ENCODE data around the gene PIGK. TPM values are rescaled to one million over a fixed set of nuclear protein-coding genes. Genes with fewer than 3 reads are reported as not detected.

Gene PIGK
- total and polyA plus RNA-seq, 2 of the 4 experiments (the other 2 are of a cell fraction), result 15.6 to 21.2 TPM

GRCh38 chr1:77084457-77084856 lies 134.8 kb downstream of the PIGK start:
- in situ Hi-C loops (cut with MboI; ENCODE audit: low sequenced_read_pairs), result no loop called here
- POLR2A ChIA-PET (ENCODE audit: unreplicated experiment), result no interaction called here

More at GRCh38 chr1:77084457-77084856, 134.8 kb downstream of the PIGK start:
- CTCF ChIA-PET, result no interaction called here
- H4K5ac ChIP-seq (ENCODE audit: low read depth, low read length), result no peak overlapping the region
- BruUV-seq (replicated peaks), result no TSS peak
- 60% methylated on average over 2 of the region's 2 CpGs; no CpG with 5 or more reads in 1 of the 2 experiments for WGBS, 2 experiments (ENCODE audit: extremely low coverage in 2 of 2, insufficient read length in 1 of 2)
- H2AFZ ChIP-seq (replicated peaks; ENCODE audit: low read length, poor library complexity), result no peak overlapping the region
- H3K9me3 ChIP-seq (ENCODE audit: control insufficient read depth, insufficient read depth, low read length), result no peaks in the 10 kb centered on the region
- TF ChIP-seq RAD21 (IDR thresholded peaks at IDR 0.05; ENCODE audit: low read length) (no peak), RFX5 (IDR thresholded peaks at IDR 0.05; ENCODE audit: low read depth, low read length) (no peak), POLR2A (IDR thresholded peaks at IDR 0.05; ENCODE audit: low read depth, low read length) (no peak), NFE2L2 (IDR thresholded peaks at IDR 0.05; ENCODE audit: low read depth, low read length) (no peak), FOS (IDR thresholded peaks at IDR 0.05; ENCODE audit: low read depth, low read length) (no peak), MXI1 (IDR thresholded peaks at IDR 0.05; ENCODE audit: borderline replicate concordance, low read depth, low read length) (no peak), SMC3 (IDR thresholded peaks at IDR 0.05; ENCODE audit: low read depth, low read length) (no peak), RCOR1 (IDR thresholded peaks at IDR 0.05; ENCODE audit: insufficient replicate concordance, low read length) (no peak), CEBPB (IDR thresholded peaks at IDR 0.05; ENCODE audit: low read depth, low read length) (no peak), MAZ (IDR thresholded peaks at IDR 0.05; ENCODE audit: borderline replicate concordance, low read depth, low read length) (no peak), BHLHE40 (IDR thresholded peaks at IDR 0.05; ENCODE audit: low read depth, low read length) (no peak), MAFK (IDR thresholded peaks at IDR 0.05; ENCODE audit: low read depth, low read length) (no peak), CHD1 (IDR thresholded peaks at IDR 0.05; ENCODE audit: low read depth, low read length) (no peak)
- TF ChIP-seq, protein P1, sequence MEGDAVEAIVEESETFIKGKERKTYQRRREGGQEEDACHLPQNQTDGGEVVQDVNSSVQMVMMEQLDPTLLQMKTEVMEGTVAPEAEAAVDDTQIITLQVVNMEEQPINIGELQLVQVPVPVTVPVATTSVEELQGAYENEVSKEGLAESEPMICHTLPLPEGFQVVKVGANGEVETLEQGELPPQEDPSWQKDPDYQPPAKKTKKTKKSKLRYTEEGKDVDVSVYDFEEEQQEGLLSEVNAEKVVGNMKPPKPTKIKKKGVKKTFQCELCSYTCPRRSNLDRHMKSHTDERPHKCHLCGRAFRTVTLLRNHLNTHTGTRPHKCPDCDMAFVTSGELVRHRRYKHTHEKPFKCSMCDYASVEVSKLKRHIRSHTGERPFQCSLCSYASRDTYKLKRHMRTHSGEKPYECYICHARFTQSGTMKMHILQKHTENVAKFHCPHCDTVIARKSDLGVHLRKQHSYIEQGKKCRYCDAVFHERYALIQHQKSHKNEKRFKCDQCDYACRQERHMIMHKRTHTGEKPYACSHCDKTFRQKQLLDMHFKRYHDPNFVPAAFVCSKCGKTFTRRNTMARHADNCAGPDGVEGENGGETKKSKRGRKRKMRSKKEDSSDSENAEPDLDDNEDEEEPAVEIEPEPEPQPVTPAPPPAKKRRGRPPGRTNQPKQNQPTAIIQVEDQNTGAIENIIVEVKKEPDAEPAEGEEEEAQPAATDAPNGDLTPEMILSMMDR (conservative IDR thresholded peaks at IDR 0.05; ENCODE audit: low read depth, low read length), result no peak
- TF ChIP-seq, protein P2, sequence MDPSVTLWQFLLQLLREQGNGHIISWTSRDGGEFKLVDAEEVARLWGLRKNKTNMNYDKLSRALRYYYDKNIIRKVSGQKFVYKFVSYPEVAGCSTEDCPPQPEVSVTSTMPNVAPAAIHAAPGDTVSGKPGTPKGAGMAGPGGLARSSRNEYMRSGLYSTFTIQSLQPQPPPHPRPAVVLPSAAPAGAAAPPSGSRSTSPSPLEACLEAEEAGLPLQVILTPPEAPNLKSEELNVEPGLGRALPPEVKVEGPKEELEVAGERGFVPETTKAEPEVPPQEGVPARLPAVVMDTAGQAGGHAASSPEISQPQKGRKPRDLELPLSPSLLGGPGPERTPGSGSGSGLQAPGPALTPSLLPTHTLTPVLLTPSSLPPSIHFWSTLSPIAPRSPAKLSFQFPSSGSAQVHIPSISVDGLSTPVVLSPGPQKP (IDR thresholded peaks at IDR 0.05; ENCODE audit: borderline replicate concordance, low read depth, low read length), result no peak
- TF ChIP-seq, protein P3, sequence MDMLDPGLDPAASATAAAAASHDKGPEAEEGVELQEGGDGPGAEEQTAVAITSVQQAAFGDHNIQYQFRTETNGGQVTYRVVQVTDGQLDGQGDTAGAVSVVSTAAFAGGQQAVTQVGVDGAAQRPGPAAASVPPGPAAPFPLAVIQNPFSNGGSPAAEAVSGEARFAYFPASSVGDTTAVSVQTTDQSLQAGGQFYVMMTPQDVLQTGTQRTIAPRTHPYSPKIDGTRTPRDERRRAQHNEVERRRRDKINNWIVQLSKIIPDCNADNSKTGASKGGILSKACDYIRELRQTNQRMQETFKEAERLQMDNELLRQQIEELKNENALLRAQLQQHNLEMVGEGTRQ (IDR thresholded peaks at IDR 0.05; ENCODE audit: low read depth, low read length), result no peak
- no peak overlapping the region for H2AK5ac ChIP-seq (ENCODE audit: low read depth, low read length)
- no peak overlapping the region for H3K9ac ChIP-seq (ENCODE audit: low read depth, low read length)
- H3K56ac ChIP-seq (ENCODE audit: extremely low read depth, insufficient read depth, low read length), result no peak overlapping the region
- no peak overlapping the region for H4K8ac ChIP-seq (ENCODE audit: low read depth in 2 of 2, low read length in 2 of 2)
- H3K79me1 ChIP-seq (ENCODE audit: low read depth in 1 of 2, low read length in 2 of 2), result no peaks in the 10 kb centered on the region
- no peak overlapping the region for H3K4ac ChIP-seq (ENCODE audit: low read depth, low read length)
- no peak overlapping the region for H3K4me3 ChIP-seq (ENCODE audit: insufficient read depth, low read depth, low read length)
- DNase-seq (no peak), ATAC-seq (ENCODE audit: low read depth) (no peak)
- H3K9me1 ChIP-seq (ENCODE audit: insufficient read depth, low read length), result no peaks in the 10 kb centered on the region; the same call in 1 of the 2 replicates
- no peaks in the 10 kb centered on the region for H4K20me1 ChIP-seq (ENCODE audit: insufficient read depth, low read length)
- H3K36me3 ChIP-seq (ENCODE audit: control insufficient read depth, insufficient read depth, low read length), result no peaks in the 10 kb centered on the region
- no peak overlapping the region for H3K27ac ChIP-seq (ENCODE audit: insufficient read depth, low read length)
- no peak overlapping the region for H2BK120ac ChIP-seq (ENCODE audit: low read depth, low read length)
- H2BK20ac ChIP-seq (ENCODE audit: low read depth, low read length), result no peak overlapping the region
- intact Hi-C loops (cut with micrococcal nuclease), result no loop called here
- H2AK9ac ChIP-seq (replicated peaks; ENCODE audit: low read depth, low read length, poor library complexity), result no peak overlapping the region
- dilution Hi-C loops (cut with HindIII; ENCODE audit: low sequenced_read_pairs, unreplicated experiment), result no loop called here
- H3K4me1 ChIP-seq (ENCODE audit: control insufficient read depth, insufficient read depth, low read length), result no peaks in the 10 kb centered on the region
- no peak overlapping the region for H3K4me2 ChIP-seq (ENCODE audit: low read depth, low read length)
- H2BK5ac ChIP-seq (ENCODE audit: low read depth, low read length, poor library complexity, severe bottlenecking), result no peak overlapping the region
- H3K23ac ChIP-seq (ENCODE audit: low read depth, low read length), result no peak overlapping the region
- no peak overlapping the region for H4K91ac ChIP-seq (ENCODE audit: insufficient read depth, low read depth, low read length)
- H2BK15ac ChIP-seq (ENCODE audit: low read depth, low read length), result no peak overlapping the region
- no peaks in the 10 kb centered on the region for H3K27me3 ChIP-seq (ENCODE audit: control insufficient read depth, insufficient read depth, low read length)
- no peak overlapping the region for H3K14ac ChIP-seq (replicated peaks; ENCODE audit: low read depth, low read length)
- H3K18ac ChIP-seq (ENCODE audit: low read depth, low read length), result no peak overlapping the region

Measured in IMR-90 (cell line).